ENCODE measurements around the gene NIT2.

Gene NIT2

DNA sequence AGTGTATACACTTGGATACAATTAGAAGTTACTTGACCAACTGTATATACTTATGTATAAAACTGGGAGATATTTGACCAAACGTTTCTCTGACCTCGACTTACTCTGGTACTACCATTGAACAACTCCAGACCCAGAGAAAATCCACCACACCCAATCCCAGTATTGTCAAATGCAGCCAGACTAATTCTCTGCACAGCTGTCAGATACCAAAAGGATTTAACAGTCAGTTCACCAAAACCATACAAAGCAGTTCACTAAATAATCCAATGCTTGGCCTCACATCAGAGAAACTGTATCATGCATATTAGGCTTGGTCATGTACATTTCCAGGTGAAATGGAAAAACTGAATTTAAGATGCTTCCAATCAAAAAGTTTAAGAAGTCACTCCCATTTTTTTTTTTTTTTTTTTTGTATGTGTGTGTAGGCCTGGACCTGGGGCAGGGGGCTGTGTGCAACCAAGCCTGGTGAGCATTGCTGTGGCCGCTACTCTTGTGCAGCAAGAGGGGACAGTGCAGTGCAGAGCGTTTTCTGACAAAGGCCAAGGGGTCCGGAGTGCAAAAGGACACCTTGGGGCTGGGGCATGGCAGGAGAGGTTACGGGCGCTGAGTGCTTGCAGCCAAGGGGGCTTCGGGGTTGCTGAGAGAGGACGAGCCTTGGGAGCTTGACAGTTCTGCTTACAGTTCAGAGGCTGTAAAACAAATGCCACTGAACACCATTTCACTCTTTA, 64.9 kb downstream of the NIT2 start:
- peak overlapping the region; percentile 14 for H3K9ac ChIP-seq (ENCODE audit: low read length)
- no peak overlapping the region for H2BK5ac ChIP-seq (ENCODE audit: low read depth, low read length, poor library complexity)
- no peaks in the 10 kb centered on the region for H3K9me3 ChIP-seq (ENCODE audit: insufficient read depth, low read depth, low read length)
- H3K79me1 ChIP-seq (ENCODE audit: low read length), result peaks cover 10% of the 10 kb centered on the region
- H3K36me3 ChIP-seq (ENCODE audit: control insufficient read depth in 1 of 2, insufficient read depth in 2 of 2, low read length in 2 of 2), result peaks cover 0 to 1% of the 10 kb centered on the region in 2 experiments
- no CpG with 5 or more reads among the region's 9 CpGs for WGBS (ENCODE audit: extremely low coverage, insufficient coverage, insufficient read length)
- DNase-seq, result no peak
- H4K8ac ChIP-seq (ENCODE audit: low read depth, low read length), result no peak overlapping the region
- H3K14ac ChIP-seq (ENCODE audit: low read length), result no peak overlapping the region
- no peak overlapping the region for H2AK5ac ChIP-seq (ENCODE audit: low read length)
- H2AFZ ChIP-seq (ENCODE audit: insufficient read depth, low read length, poor library complexity), result no peak overlapping the region
- no peak overlapping the region for H3K23ac ChIP-seq (ENCODE audit: low read length)
- H3K4ac ChIP-seq (ENCODE audit: low read depth, low read length), result peak overlapping the region; percentile 57
- no peak overlapping the region for H4K91ac ChIP-seq (ENCODE audit: low read depth, low read length)
- H2BK12ac ChIP-seq (ENCODE audit: low read length), result no peak overlapping the region
- H3K4me3 ChIP-seq (ENCODE audit: low read depth, low read length), result no peak overlapping the region
- H3K4me1 ChIP-seq (ENCODE audit: control insufficient read depth in 1 of 2, insufficient read depth in 2 of 2, low read length in 2 of 2), result peaks cover 4 to 5% of the 10 kb centered on the region in 2 experiments
- no peak overlapping the region for H3K27ac ChIP-seq (ENCODE audit: low read depth, low read length)
- H2BK120ac ChIP-seq (ENCODE audit: insufficient read depth, low read length, poor library complexity), result no peak overlapping the region
- H4K12ac ChIP-seq (ENCODE audit: low read depth, low read length), result no peak overlapping the region
- H3K27me3 ChIP-seq (ENCODE audit: insufficient read depth, low read length), result no peaks in the 10 kb centered on the region
- H3K79me2 ChIP-seq (ENCODE audit: control insufficient read depth, insufficient read depth, low read length, poor library complexity), result peaks cover 14% of the 10 kb centered on the region
- H3K4me2 ChIP-seq (ENCODE audit: low read length), result peak overlapping the region; percentile 70
- no peak overlapping the region for H3K18ac ChIP-seq (ENCODE audit: low read length)

DNA sequence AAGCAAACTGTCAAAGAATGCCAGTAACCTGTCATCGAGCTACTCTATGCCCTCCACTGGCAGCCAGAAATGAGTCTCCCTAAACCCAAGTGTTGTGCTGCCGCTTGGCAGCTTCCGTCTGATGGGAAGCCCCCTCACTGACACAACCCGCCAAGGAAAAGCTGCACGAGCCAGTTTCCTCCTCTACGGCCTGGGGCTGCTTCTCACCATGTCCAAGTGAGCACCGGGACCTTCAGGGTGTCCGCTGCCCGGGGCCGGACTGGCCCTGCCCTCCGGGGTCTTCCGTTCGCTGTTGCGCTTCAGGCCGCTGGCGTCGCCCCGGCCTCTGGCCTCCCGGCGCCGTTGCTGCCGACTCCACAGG, 65.8 kb downstream of the NIT2 start:
- WGBS (ENCODE audit: extremely low coverage, insufficient coverage, insufficient read length), result no CpG with 5 or more reads among the region's 22 CpGs
- H3K27ac ChIP-seq (ENCODE audit: low read depth, low read length), result peak overlapping the region; percentile 28
- H2AK5ac ChIP-seq (ENCODE audit: low read length), result peak overlapping the region; percentile 36
- H3K4ac ChIP-seq (ENCODE audit: low read depth, low read length), result peak overlapping the region; percentile 77
- peak overlapping the region; percentile 72 for H4K12ac ChIP-seq (ENCODE audit: low read depth, low read length)
- H3K36me3 ChIP-seq (ENCODE audit: control insufficient read depth in 1 of 2, insufficient read depth in 2 of 2, low read length in 2 of 2), result no peaks in the 10 kb centered on the region
- H2BK120ac ChIP-seq (ENCODE audit: insufficient read depth, low read length, poor library complexity), result peak overlapping the region; percentile 61
- no peak overlapping the region for H3K23ac ChIP-seq (ENCODE audit: low read length)
- peak overlapping the region; percentile 62 for H2BK5ac ChIP-seq (ENCODE audit: low read depth, low read length, poor library complexity)
- H3K9me3 ChIP-seq (ENCODE audit: insufficient read depth, low read depth, low read length), result no peaks in the 10 kb centered on the region
- peak overlapping the region; percentile 65 for H3K9ac ChIP-seq (ENCODE audit: low read length)
- no peak overlapping the region for H2BK12ac ChIP-seq (ENCODE audit: low read length)
- peak overlapping the region; percentile 65 for H4K91ac ChIP-seq (ENCODE audit: low read depth, low read length)
- peaks cover 10% of the 10 kb centered on the region for H3K79me1 ChIP-seq (ENCODE audit: low read length)
- no peaks in the 10 kb centered on the region for H3K27me3 ChIP-seq (ENCODE audit: insufficient read depth, low read length)
- peak overlapping the region; percentile 88 for H3K14ac ChIP-seq (ENCODE audit: low read length)
- peak overlapping the region; percentile 70 for H3K4me2 ChIP-seq (ENCODE audit: low read length)
- peak overlapping the region; percentile 95 for H4K8ac ChIP-seq (ENCODE audit: low read depth, low read length)
- peak overlapping the region; percentile 95 for H2AFZ ChIP-seq (ENCODE audit: insufficient read depth, low read length, poor library complexity)
- H3K4me3 ChIP-seq (ENCODE audit: low read depth, low read length), result peak overlapping the region; percentile 89
- peaks cover 14% of the 10 kb centered on the region for H3K79me2 ChIP-seq (ENCODE audit: control insufficient read depth, insufficient read depth, low read length, poor library complexity)
- DNase-seq, result peak; percentile 9 to 29
- peaks cover 4 to 5% of the 10 kb centered on the region in 2 experiments for H3K4me1 ChIP-seq (ENCODE audit: control insufficient read depth in 1 of 2, insufficient read depth in 2 of 2, low read length in 2 of 2)
- peak overlapping the region; percentile 93 for H3K18ac ChIP-seq (ENCODE audit: low read length)

DNA sequence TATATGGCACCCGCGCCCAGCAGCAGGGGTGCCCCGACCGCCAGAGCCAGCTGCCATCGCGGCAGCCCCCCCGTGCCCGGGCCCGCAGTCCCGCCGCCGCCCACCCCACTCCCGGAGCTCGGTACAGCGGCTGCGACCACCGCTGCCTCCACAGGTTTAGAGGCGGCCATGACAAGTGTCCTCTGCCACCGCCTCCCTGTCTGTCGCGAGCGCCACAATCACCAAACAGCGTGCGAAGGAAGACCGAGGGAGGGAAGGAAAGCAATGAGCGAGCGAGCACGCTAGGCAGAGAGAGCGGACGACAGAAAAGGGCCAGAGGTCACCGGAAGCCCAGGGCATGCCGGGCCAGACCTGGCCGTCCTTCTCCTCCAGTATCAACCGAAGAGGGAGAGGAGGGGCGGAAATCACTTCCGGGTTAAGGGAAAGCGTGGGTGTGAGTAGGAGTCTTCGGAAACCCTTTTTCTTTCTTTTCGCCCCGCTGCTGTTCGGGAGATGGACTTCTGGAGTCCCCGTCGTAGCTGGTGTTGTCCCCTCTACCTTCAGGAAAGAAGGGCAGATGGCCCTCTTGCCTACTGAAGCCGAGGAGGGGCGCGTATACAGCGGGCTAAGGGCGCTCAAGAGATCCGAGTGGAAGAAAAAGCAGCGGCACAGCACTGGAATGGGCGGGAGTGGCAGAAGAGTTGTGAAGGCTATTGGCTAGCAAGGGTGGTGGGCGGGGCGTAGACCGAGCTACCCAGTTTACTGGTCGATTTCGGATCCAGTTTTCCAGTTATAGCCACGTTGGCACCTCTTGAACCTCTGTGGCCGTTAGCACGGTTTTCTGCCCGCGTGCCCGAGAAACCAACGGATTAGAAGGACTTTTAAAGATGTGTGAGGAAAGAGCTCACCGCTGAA, 66.5 kb downstream of the NIT2 start, which contains the start of the genes LNP1 and TOMM70:
Gene LNP1 (plus strand): TSS at position 760 of the 894 bp plus-strand sequence. CDS start 28,191 bp downstream, outside the sequence.
Gene TOMM70 (minus strand): TSS at position 310 of the 894 bp plus-strand sequence. CDS start 140 bp downstream, at position 170.
- Histone ChIP-seq H2BK120ac (ENCODE audit: insufficient read depth, low read length, poor library complexity) (peak within 1 kb of the TSS; percentile 90), H3K27ac (ENCODE audit: low read depth, low read length) (peak within 1 kb of the TSS; percentile 69), H3K23ac (ENCODE audit: low read length) (no peak within 1 kb of the TSS), H2BK5ac (ENCODE audit: low read depth, low read length, poor library complexity) (peak within 1 kb of the TSS; percentile 76), H2AFZ (ENCODE audit: insufficient read depth, low read length, poor library complexity) (peak within 1 kb of the TSS; percentile 95), H4K12ac (ENCODE audit: low read depth, low read length) (peak within 1 kb of the TSS; percentile 98), H3K4me1 (ENCODE audit: control insufficient read depth in 1 of 2, insufficient read depth in 2 of 2, low read length in 2 of 2) (peaks cover 4 to 5% of the 10 kb centered on the region in 2 experiments), H3K9me3 (ENCODE audit: insufficient read depth, low read depth, low read length) (no peaks in the 10 kb centered on the region), H3K14ac (ENCODE audit: low read length) (peak within 1 kb of the TSS; percentile 90), H3K79me1 (ENCODE audit: low read length) (peaks cover 10% of the 10 kb centered on the region), H2AK5ac (ENCODE audit: low read length) (peak within 1 kb of the TSS; percentile 82), H2BK12ac (ENCODE audit: low read length) (no peak within 1 kb of the TSS), H3K4me2 (ENCODE audit: low read length) (peak within 1 kb of the TSS; percentile 96), H3K79me2 (ENCODE audit: control insufficient read depth, insufficient read depth, low read length, poor library complexity) (peaks cover 14% of the 10 kb centered on the region), H3K9ac (ENCODE audit: low read length) (peak within 1 kb of the TSS; percentile 78), H3K27me3 (ENCODE audit: insufficient read depth, low read length) (no peaks in the 10 kb centered on the region), H3K4ac (ENCODE audit: low read depth, low read length) (peak within 1 kb of the TSS; percentile 77), H4K91ac (ENCODE audit: low read depth, low read length) (peak within 1 kb of the TSS; percentile 91), H3K36me3 (ENCODE audit: control insufficient read depth in 1 of 2, insufficient read depth in 2 of 2, low read length in 2 of 2) (no peaks in the 10 kb centered on the region), H3K4me3 (ENCODE audit: low read depth, low read length) (peak within 1 kb of the TSS; percentile 89), H3K18ac (ENCODE audit: low read length) (peak within 1 kb of the TSS; percentile 98), H4K8ac (ENCODE audit: low read depth, low read length) (peak within 1 kb of the TSS; percentile 95)
- no CpG with 5 or more reads among the region's 64 CpGs for WGBS (ENCODE audit: extremely low coverage, insufficient coverage, insufficient read length)
- peak; percentile 97 for DNase-seq

- peak overlapping the region; percentile 73 for H3K4ac ChIP-seq (ENCODE audit: low read depth, low read length)
- peak overlapping the region; percentile 81 for H3K4me3 ChIP-seq (ENCODE audit: low read depth, low read length)
- H3K79me2 ChIP-seq (ENCODE audit: control insufficient read depth, insufficient read depth, low read length, poor library complexity), result peaks cover 14% of the 10 kb centered on the region
- H2AFZ ChIP-seq (ENCODE audit: insufficient read depth, low read length, poor library complexity), result peak overlapping the region; percentile 90
- no peaks in the 10 kb centered on the region for H3K27me3 ChIP-seq (ENCODE audit: insufficient read depth, low read length)
- no peak overlapping the region for H3K23ac ChIP-seq (ENCODE audit: low read length)
- peaks cover 4 to 5% of the 10 kb centered on the region in 2 experiments for H3K4me1 ChIP-seq (ENCODE audit: control insufficient read depth in 1 of 2, insufficient read depth in 2 of 2, low read length in 2 of 2)
- H4K91ac ChIP-seq (ENCODE audit: low read depth, low read length), result peak overlapping the region; percentile 91
- H3K14ac ChIP-seq (ENCODE audit: low read length), result peak overlapping the region; percentile 90
- H2BK12ac ChIP-seq (ENCODE audit: low read length), result no peak overlapping the region
- H3K9me3 ChIP-seq (ENCODE audit: insufficient read depth, low read depth, low read length), result no peaks in the 10 kb centered on the region
- H3K36me3 ChIP-seq (ENCODE audit: control insufficient read depth in 1 of 2, insufficient read depth in 2 of 2, low read length in 2 of 2), result no peaks in the 10 kb centered on the region
- peak; percentile 48 to 65 for DNase-seq
- H3K4me2 ChIP-seq (ENCODE audit: low read length), result peak overlapping the region; percentile 96
- peaks cover 10% of the 10 kb centered on the region for H3K79me1 ChIP-seq (ENCODE audit: low read length)
- H4K12ac ChIP-seq (ENCODE audit: low read depth, low read length), result peak overlapping the region; percentile 98
- peak overlapping the region; percentile 69 for H3K27ac ChIP-seq (ENCODE audit: low read depth, low read length)
- no peak overlapping the region for H2BK120ac ChIP-seq (ENCODE audit: insufficient read depth, low read length, poor library complexity)
- peak overlapping the region; percentile 94 for H4K8ac ChIP-seq (ENCODE audit: low read depth, low read length)
- peak overlapping the region; percentile 34 for H2BK5ac ChIP-seq (ENCODE audit: low read depth, low read length, poor library complexity)
- H3K9ac ChIP-seq (ENCODE audit: low read length), result peak overlapping the region; percentile 35
- peak overlapping the region; percentile 82 for H2AK5ac ChIP-seq (ENCODE audit: low read length)
- no CpG with 5 or more reads among the region's 23 CpGs for WGBS (ENCODE audit: extremely low coverage, insufficient coverage, insufficient read length)
- H3K18ac ChIP-seq (ENCODE audit: low read length), result peak overlapping the region; percentile 98
Observed at GRCh38 chr3:100401674-100402041, 67.1 kb downstream of the NIT2 start.
